Panc1 (cell line): ENCODE data around the gene PITRM1. TPM values are rescaled to one million over a fixed set of nuclear protein-coding genes. Genes with fewer than 3 reads are reported as not detected.

ENCODE experiments used
- ATAC-seq: fragments of 200-7000 bp; cut with Tn5 transposase; 2 replicates; pipeline ENCODE4 v1.9.1; 2020; ENCODE audit warnings: mild to moderate bottlenecking, moderate library complexity
- BruUV-seq: library from RNA; stranded (reverse); fragments of 400-500 nt; replicated peaks from 2 replicates; lab custom pipeline; 2021; lab: Mats Ljungman, UMichigan
- CTCF ChIA-PET: fragments of 300-600 bp; sonication (Branson Sonifier 250); formaldehyde crosslinking; loops from one replicate; lab custom pipeline; 2022; ENCODE audit warnings: antibody characterized with exemption; lab: Charles Lee
- POLR2A ChIA-PET: fragments of 300-600 bp; sonication (Branson Sonifier 250); formaldehyde crosslinking; loops from one replicate; lab custom pipeline; 2022; ENCODE audit warnings: antibody characterized with exemption; lab: Charles Lee
- DNase-seq: peaks from one replicate; pipeline ENCODE4 v3.0.0-alpha.2; 2010; ENCODE audit warnings: low read depth, low spot score
- H3K27ac ChIP-seq: 2 replicates; pipeline ENCODE4 v1.5.1; 2011; ENCODE audit warnings: mild to moderate bottlenecking, low read length, inconsistent platforms
- H3K27me3 ChIP-seq: fragments of 200-500 bp; sonication (Bioruptor generic); 2 replicates; pipeline ENCODE4 v1.6.0; 2014; ENCODE audit warnings: low read length, inconsistent platforms; ENCODE audit not compliant: control insufficient read depth, insufficient read depth
- H3K36me3 ChIP-seq: fragments of 200-500 bp; sonication (Bioruptor generic); 2 replicates; pipeline ENCODE4 v1.5.1; 2014; ENCODE audit warnings: inconsistent platforms, mild to moderate bottlenecking, low read length, moderate library complexity; ENCODE audit not compliant: control insufficient read depth, insufficient read depth
- H3K4me1 ChIP-seq: 2 replicates; pipeline ENCODE4 v1.5.1; 2011; ENCODE audit warnings: inconsistent platforms, mild to moderate bottlenecking, low read length, moderate library complexity; ENCODE audit not compliant: control insufficient read depth, insufficient read depth
- H3K4me3 ChIP-seq, 2 experiments: 2 replicates each; pipeline ENCODE4 v1.5.1; 2011 to 2012; ENCODE audit warnings: low read depth in 2 of 2, low read length in 2 of 2, mild to moderate bottlenecking in 2 of 2, inconsistent platforms in 1 of 2, moderate library complexity in 1 of 2
- H3K9me3 ChIP-seq: fragments of 200-500 bp; sonication (Bioruptor generic); 2 replicates; pipeline ENCODE4 v1.5.1; 2014; ENCODE audit warnings: low read depth, mild to moderate bottlenecking, inconsistent platforms, low read length, moderate library complexity; ENCODE audit not compliant: control insufficient read depth, insufficient read depth
- CTCF ChIP-seq: fragments of 450-650 bp; IDR thresholded peaks from 2 replicates; pipeline ENCODE4 v1.5.1; 2017; ENCODE audit warnings: mild to moderate bottlenecking
- POLR2AphosphoS5 ChIP-seq: IDR thresholded peaks from 2 replicates; pipeline ENCODE4 v1.6.1; 2012; ENCODE audit warnings: mild to moderate bottlenecking, low read depth, low read length, moderate library complexity
- SIN3A ChIP-seq: IDR thresholded peaks from 2 replicates; pipeline ENCODE4 v1.6.1; 2012; ENCODE audit warnings: low read depth, mild to moderate bottlenecking, low read length, moderate library complexity, borderline replicate concordance; ENCODE audit not compliant: insufficient read depth
- TCF7L2 ChIP-seq: IDR thresholded peaks from 2 replicates; pipeline ENCODE4 v1.6.1; 2011; ENCODE audit warnings: mild to moderate bottlenecking, low read depth, low read length, inconsistent platforms
- in situ Hi-C: cut with HindIII; loops from 2 replicates; pipeline ENCODE4 v1.10.0; 2016; ENCODE audit warnings: low sequenced_read_pairs, low pct_unique_long_range_greater_than_20kb
- intact Hi-C: fragments of 100-400 bp; cut with micrococcal nuclease; formaldehyde crosslinking; loops from one replicate; pipeline ENCODE4 v1.10.0; 2022; ENCODE audit not compliant: unreplicated experiment
- total RNA-seq: library from RNA; stranded (reverse); gene quantifications from one replicate; pipeline ENCODE4 v1.2.1, GENCODE V29; 2021; ENCODE audit not compliant: unreplicated experiment
- TF ChIP-seq, protein P1 (sequence below), 2 experiments: IDR thresholded peaks; 2 replicates each; pipeline ENCODE4 v1.6.1; 2011 to 2012; ENCODE audit warnings: low read depth in 2 of 2, control low read depth in 1 of 2, low read length in 1 of 2, mild to moderate bottlenecking in 1 of 2, moderate library complexity in 1 of 2; ENCODE audit not compliant: insufficient read depth in 1 of 2

Gene PITRM1
- total RNA-seq, 1 experiment from 2014 or later = 63.5 TPM

- Histone ChIP-seq H3K4me3 (no peak overlapping the region), H3K36me3 (peaks cover 18% of the 10 kb centered on the region), H3K4me1 (no peaks in the 10 kb centered on the region), H3K27me3 (no peaks in the 10 kb centered on the region), H3K27ac (no peak overlapping the region), H3K9me3 (no peaks in the 10 kb centered on the region)
- intact Hi-C loops = no loop called here
- CTCF ChIA-PET = no interaction called here
- in situ Hi-C loops = no loop called here
- ATAC-seq = no peak
- POLR2A ChIA-PET = no interaction called here
- TF ChIP-seq POLR2AphosphoS5 = no peak
- no peak for TF ChIP-seq SIN3A
- TF ChIP-seq, protein P1, sequence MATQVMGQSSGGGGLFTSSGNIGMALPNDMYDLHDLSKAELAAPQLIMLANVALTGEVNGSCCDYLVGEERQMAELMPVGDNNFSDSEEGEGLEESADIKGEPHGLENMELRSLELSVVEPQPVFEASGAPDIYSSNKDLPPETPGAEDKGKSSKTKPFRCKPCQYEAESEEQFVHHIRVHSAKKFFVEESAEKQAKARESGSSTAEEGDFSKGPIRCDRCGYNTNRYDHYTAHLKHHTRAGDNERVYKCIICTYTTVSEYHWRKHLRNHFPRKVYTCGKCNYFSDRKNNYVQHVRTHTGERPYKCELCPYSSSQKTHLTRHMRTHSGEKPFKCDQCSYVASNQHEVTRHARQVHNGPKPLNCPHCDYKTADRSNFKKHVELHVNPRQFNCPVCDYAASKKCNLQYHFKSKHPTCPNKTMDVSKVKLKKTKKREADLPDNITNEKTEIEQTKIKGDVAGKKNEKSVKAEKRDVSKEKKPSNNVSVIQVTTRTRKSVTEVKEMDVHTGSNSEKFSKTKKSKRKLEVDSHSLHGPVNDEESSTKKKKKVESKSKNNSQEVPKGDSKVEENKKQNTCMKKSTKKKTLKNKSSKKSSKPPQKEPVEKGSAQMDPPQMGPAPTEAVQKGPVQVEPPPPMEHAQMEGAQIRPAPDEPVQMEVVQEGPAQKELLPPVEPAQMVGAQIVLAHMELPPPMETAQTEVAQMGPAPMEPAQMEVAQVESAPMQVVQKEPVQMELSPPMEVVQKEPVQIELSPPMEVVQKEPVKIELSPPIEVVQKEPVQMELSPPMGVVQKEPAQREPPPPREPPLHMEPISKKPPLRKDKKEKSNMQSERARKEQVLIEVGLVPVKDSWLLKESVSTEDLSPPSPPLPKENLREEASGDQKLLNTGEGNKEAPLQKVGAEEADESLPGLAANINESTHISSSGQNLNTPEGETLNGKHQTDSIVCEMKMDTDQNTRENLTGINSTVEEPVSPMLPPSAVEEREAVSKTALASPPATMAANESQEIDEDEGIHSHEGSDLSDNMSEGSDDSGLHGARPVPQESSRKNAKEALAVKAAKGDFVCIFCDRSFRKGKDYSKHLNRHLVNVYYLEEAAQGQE (IDR thresholded peaks at IDR 0.05; ENCODE audit: insufficient read depth in 1 of 2, low read depth in 2 of 2, low read length in 1 of 2) = no peak
- no peak for TF ChIP-seq TCF7L2
- no peak for TF ChIP-seq CTCF
- DNase-seq = no peak
- no TSS peak for BruUV-seq
Measured at GRCh38 chr10:3165196-3165595, 7.4 kb downstream of the PITRM1 start.

DNA sequence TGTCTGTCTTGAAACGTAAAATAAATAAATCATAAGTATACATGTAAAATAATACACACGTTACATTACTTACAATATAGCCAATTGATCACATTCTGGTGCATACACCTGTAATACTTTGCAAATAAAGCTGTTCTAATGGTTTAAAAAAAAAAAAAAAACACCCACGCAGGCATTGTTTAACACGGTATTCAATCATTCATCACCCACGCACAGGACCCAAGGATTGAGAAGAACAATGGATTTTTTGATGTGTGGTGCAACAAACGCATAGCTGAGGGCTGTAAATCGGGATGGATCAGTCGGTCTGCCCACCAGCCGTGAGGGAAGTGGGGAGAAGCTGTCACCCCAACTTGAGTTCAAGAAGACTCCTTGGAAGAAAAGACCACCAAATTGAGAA, 8.7 kb downstream of the PITRM1 start:
- TF ChIP-seq CTCF (no peak), TCF7L2 (no peak), POLR2AphosphoS5 (no peak), SIN3A (no peak)
- TF ChIP-seq, protein P1 (IDR thresholded peaks at IDR 0.05; ENCODE audit: insufficient read depth in 1 of 2, low read depth in 2 of 2, low read length in 1 of 2) = no peak
- DNase-seq (no peak), ATAC-seq (no peak)
- no peaks in the 10 kb centered on the region for H3K9me3 ChIP-seq
- no peak overlapping the region for H3K27ac ChIP-seq
- H3K4me3 ChIP-seq = no peak overlapping the region
- no peaks in the 10 kb centered on the region for H3K27me3 ChIP-seq
- ChIA-PET CTCF (no interaction called here), POLR2A (interaction anchor here (0.7 kb wide), 1 partner anchor 613 kb away, joined by 11 read pairs; no protein-coding TSS in a partner anchor)
- intact Hi-C loops (no loop called here), in situ Hi-C loops (no loop called here)
- no TSS peak for BruUV-seq
- H3K4me1 ChIP-seq = no peaks in the 10 kb centered on the region
- peaks cover 18% of the 10 kb centered on the region for H3K36me3 ChIP-seq
